ENCODE results near the gene RAVER1. TPM values are rescaled to one million over a fixed set of nuclear protein-coding genes. Genes with fewer than 3 reads are reported as not detected.

RAVER1 gene
- total and polyA plus RNA-seq, 10 of the 15 experiments (the other 5 are each of a cell fraction or from before 2014, with no cell fraction given) = 0.03 to 87.0 (median 12.1) TPM

DNA sequence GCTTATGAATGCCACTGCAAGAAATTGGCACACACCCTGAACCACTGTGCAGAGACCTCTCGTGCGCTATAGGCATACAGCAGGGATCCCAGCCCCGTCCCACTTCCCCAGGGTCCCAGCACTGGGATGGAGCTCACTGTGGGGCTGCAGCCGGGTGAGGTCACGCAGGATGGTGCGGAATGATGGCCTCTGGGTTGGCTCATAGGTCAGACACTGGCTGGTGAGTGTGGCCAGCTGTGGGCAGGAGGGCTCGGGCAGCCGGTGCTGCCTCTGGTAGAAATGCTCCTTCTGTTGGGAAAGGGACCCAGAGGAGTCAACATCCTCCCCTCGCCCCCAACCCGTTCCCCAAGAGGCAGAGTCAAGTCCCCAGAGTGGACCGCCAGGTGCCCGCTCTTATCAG is 23.1 kb upstream of the RAVER1 start:
- intact Hi-C loops (cut with micrococcal nuclease; ENCODE audit: unreplicated experiment) = no loop called here
- peaks cover 2% of the 10 kb centered on the region; the same call in 1 of the 2 replicates for H4K20me1 ChIP-seq (ENCODE audit: control insufficient read depth, insufficient read depth)
- DNase-seq (ENCODE audit: low read depth, low spot score) = no peak
- peaks cover 18 to 40% of the 10 kb centered on the region in 2 experiments; a peak in 3 of 4 replicates for H3K36me3 ChIP-seq (ENCODE audit: control insufficient read depth in 2 of 2, insufficient read depth in 2 of 2, low read length in 1 of 2)
- ChIA-PET CTCF (no interaction called here), POLR2A (no interaction called here), SMC1A (ENCODE audit: uncharacterized antibody, unreplicated experiment) (no interaction called here), RAD21 (ENCODE audit: unreplicated experiment) (no interaction called here)
- no peaks in the 10 kb centered on the region for H3K27me3 ChIP-seq (replicated peaks in 1 of 2; ENCODE audit: control insufficient read depth in 2 of 2, insufficient read depth in 2 of 2, low read length in 1 of 2)
- in situ Hi-C loops (cut with MboI) = no loop called here
- WGBS (ENCODE audit: insufficient coverage, insufficient replicate concordance, low lambda C conversion rate, missing lambda C conversion rate) = 98% methylated on average over 11 of the region's 12 CpGs
- H3K27ac ChIP-seq (ENCODE audit: control insufficient read depth, insufficient read depth) = no peak overlapping the region
- no peaks in the 10 kb centered on the region; the same call in 2 of the 3 replicates for H3K9me3 ChIP-seq (replicated peaks; ENCODE audit: control insufficient read depth, insufficient read depth, low read length)
- H3K4me2 ChIP-seq (ENCODE audit: control insufficient read depth, insufficient read depth) = no peak overlapping the region
- no peaks in the 10 kb centered on the region for H3K4me1 ChIP-seq (ENCODE audit: control insufficient read depth, insufficient read depth, low read length)
- no peaks in the 10 kb centered on the region for H3K79me2 ChIP-seq (ENCODE audit: control insufficient read depth, insufficient read depth, low read length)
- no peak overlapping the region for H3K9ac ChIP-seq (ENCODE audit: control insufficient read depth, insufficient read depth, low read length)
- no peak overlapping the region for H2AFZ ChIP-seq (ENCODE audit: control insufficient read depth, low read depth, low read length)
- no peak overlapping the region for H3K4me3 ChIP-seq
- no peak for ATAC-seq
- no TSS peak for BruUV-seq (replicated peaks)
- no peak for FAIRE-seq
- TF ChIP-seq, protein P1, sequence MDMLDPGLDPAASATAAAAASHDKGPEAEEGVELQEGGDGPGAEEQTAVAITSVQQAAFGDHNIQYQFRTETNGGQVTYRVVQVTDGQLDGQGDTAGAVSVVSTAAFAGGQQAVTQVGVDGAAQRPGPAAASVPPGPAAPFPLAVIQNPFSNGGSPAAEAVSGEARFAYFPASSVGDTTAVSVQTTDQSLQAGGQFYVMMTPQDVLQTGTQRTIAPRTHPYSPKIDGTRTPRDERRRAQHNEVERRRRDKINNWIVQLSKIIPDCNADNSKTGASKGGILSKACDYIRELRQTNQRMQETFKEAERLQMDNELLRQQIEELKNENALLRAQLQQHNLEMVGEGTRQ (IDR thresholded peaks at IDR 0.05; ENCODE audit: borderline replicate concordance, low read depth, low read length) = no peak
- no peak for TF ChIP-seq TARDBP (IDR thresholded peaks at IDR 0.05; ENCODE audit: borderline replicate concordance)
- TF ChIP-seq SIX5 (IDR thresholded peaks at IDR 0.05; ENCODE audit: low read depth, low read length, severe bottlenecking) = no peak
- TF ChIP-seq BMI1 (IDR thresholded peaks at IDR 0.05; ENCODE audit: borderline replicate concordance) = no peak
- TF ChIP-seq, protein P2, sequence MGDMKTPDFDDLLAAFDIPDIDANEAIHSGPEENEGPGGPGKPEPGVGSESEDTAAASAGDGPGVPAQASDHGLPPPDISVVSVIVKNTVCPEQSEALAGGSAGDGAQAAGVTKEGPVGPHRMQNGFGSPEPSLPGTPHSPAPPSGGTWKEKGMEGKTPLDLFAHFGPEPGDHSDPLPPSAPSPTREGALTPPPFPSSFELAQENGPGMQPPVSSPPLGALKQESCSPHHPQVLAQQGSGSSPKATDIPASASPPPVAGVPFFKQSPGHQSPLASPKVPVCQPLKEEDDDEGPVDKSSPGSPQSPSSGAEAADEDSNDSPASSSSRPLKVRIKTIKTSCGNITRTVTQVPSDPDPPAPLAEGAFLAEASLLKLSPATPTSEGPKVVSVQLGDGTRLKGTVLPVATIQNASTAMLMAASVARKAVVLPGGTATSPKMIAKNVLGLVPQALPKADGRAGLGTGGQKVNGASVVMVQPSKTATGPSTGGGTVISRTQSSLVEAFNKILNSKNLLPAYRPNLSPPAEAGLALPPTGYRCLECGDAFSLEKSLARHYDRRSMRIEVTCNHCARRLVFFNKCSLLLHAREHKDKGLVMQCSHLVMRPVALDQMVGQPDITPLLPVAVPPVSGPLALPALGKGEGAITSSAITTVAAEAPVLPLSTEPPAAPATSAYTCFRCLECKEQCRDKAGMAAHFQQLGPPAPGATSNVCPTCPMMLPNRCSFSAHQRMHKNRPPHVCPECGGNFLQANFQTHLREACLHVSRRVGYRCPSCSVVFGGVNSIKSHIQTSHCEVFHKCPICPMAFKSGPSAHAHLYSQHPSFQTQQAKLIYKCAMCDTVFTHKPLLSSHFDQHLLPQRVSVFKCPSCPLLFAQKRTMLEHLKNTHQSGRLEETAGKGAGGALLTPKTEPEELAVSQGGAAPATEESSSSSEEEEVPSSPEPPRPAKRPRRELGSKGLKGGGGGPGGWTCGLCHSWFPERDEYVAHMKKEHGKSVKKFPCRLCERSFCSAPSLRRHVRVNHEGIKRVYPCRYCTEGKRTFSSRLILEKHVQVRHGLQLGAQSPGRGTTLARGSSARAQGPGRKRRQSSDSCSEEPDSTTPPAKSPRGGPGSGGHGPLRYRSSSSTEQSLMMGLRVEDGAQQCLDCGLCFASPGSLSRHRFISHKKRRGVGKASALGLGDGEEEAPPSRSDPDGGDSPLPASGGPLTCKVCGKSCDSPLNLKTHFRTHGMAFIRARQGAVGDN (IDR thresholded peaks at IDR 0.05) = no peak
- no peak for TF ChIP-seq MYB (IDR thresholded peaks at IDR 0.05; ENCODE audit: borderline replicate concordance, low read depth, low read length)
- TF ChIP-seq ZZZ3 (IDR thresholded peaks at IDR 0.05; ENCODE audit: control insufficient read depth, insufficient read length, low read depth) = no peak
- no peak for TF ChIP-seq HDAC6 (IDR thresholded peaks at IDR 0.05; ENCODE audit: unreplicated experiment)
- TF ChIP-seq, protein P3, sequence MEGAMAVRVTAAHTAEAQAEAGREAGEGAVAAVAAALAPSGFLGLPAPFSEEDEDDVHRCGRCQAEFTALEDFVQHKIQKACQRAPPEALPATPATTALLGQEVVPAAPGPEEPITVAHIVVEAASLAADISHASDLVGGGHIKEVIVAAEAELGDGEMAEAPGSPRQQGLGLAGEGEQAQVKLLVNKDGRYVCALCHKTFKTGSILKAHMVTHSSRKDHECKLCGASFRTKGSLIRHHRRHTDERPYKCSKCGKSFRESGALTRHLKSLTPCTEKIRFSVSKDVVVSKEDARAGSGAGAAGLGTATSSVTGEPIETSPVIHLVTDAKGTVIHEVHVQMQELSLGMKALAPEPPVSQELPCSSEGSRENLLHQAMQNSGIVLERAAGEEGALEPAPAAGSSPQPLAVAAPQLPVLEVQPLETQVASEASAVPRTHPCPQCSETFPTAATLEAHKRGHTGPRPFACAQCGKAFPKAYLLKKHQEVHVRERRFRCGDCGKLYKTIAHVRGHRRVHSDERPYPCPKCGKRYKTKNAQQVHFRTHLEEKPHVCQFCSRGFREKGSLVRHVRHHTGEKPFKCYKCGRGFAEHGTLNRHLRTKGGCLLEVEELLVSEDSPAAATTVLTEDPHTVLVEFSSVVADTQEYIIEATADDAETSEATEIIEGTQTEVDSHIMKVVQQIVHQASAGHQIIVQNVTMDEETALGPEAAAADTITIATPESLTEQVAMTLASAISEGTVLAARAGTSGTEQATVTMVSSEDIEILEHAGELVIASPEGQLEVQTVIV (IDR thresholded peaks at IDR 0.05; ENCODE audit: borderline replicate concordance, partially characterized antibody) = no peak
- TF ChIP-seq RELA (IDR thresholded peaks at IDR 0.05; ENCODE audit: borderline replicate concordance, partially characterized antibody) = no peak
- TF ChIP-seq, protein P4, sequence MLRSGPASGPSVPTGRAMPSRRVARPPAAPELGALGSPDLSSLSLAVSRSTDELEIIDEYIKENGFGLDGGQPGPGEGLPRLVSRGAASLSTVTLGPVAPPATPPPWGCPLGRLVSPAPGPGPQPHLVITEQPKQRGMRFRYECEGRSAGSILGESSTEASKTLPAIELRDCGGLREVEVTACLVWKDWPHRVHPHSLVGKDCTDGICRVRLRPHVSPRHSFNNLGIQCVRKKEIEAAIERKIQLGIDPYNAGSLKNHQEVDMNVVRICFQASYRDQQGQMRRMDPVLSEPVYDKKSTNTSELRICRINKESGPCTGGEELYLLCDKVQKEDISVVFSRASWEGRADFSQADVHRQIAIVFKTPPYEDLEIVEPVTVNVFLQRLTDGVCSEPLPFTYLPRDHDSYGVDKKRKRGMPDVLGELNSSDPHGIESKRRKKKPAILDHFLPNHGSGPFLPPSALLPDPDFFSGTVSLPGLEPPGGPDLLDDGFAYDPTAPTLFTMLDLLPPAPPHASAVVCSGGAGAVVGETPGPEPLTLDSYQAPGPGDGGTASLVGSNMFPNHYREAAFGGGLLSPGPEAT (IDR thresholded peaks at IDR 0.05; ENCODE audit: low read depth) = no peak
- no peak for TF ChIP-seq ZSCAN29 (IDR thresholded peaks at IDR 0.05)
- TF ChIP-seq ZNF217 (IDR thresholded peaks at IDR 0.05) = no peak
- TF ChIP-seq JUNB (IDR thresholded peaks at IDR 0.05) = no peak
- no peak for TF ChIP-seq RBBP5 (conservative IDR thresholded peaks at IDR 0.05)

All from GM12878 (cell line).